Smooth muscle cell of the brain vasculature (primary cell): Measurements from ENCODE around the gene PHC3.
"Not testable (repeated sequence)": the region's sequence is repeated elsewhere in the genome, so short reads cannot be mapped to it uniquely, and the experiment has no call there.

Source experiments
- DNase-seq: peaks from one replicate; pipeline ENCODE4 v3.0.0-alpha.2; 2012; ENCODE audit warnings: low read depth, low spot score

PHC3 gene

GRCh38 chr3:170180908-170181885, at the start of gene PHC3:
PHC3 (minus strand) TSS chr3:170181733; CDS start chr3:170181715, 18 bp downstream.
- peak; percentile 80 for DNase-seq

DNA sequence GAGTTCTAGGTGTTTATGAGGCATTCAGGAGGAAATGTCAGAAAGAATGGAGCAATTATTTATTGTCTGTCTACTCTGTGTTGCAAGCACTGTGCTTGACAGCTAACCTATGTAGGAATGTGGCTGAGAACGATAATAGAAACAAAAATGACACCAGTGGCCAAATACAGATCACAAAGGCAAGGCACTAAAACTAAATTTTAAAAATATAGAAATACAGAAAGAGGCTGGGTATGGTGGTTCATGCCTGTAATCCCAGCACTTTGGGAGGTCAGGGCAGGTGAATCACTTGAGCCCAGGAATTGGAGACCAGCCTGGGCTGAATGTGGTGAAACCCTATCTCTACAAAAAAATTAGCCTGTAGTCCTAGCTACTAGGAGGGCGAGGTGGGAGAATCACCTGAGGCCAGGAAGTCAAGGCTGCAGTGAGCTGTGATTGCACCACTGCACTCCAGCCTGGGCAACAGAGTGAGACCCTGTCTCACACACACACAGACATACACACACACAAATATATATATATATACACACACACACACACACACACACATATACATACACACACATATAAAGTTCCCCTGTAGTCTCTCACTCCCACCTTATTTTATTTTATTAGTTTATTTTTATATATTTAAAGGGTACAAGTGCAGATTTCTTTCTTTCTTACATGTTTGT, 46.7 kb upstream of the PHC3 start:
- no peak for DNase-seq

DNA sequence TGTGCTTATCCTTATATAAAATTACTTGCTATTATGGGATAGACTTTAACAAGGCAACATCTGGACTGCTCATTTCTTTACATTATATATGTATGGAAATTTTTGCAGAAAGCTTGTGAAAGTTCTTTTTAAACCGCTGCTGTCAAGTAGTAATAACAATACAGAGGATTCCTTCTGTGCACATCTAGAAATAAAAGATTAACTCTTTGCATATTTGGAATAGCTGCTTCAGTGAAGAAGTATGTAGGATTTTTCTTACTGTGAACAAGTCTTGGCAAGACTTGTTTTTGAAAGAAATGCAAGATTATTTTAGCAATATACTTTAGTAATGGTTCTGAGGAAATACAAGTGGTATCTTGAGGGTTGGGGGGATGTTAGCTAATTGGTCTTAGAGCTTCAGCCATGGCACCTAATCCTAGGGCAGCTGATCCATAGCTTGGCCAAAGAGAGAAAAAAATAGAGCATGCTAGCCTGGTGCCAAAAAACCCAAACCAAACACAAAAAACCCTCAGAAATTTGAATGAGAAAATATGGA, 45.0 kb upstream of the PHC3 start:
- no peak for DNase-seq

- DNase-seq: no peak
Measured at GRCh38 chr3:170225166-170225565, 43.6 kb upstream of the PHC3 start.

DNA sequence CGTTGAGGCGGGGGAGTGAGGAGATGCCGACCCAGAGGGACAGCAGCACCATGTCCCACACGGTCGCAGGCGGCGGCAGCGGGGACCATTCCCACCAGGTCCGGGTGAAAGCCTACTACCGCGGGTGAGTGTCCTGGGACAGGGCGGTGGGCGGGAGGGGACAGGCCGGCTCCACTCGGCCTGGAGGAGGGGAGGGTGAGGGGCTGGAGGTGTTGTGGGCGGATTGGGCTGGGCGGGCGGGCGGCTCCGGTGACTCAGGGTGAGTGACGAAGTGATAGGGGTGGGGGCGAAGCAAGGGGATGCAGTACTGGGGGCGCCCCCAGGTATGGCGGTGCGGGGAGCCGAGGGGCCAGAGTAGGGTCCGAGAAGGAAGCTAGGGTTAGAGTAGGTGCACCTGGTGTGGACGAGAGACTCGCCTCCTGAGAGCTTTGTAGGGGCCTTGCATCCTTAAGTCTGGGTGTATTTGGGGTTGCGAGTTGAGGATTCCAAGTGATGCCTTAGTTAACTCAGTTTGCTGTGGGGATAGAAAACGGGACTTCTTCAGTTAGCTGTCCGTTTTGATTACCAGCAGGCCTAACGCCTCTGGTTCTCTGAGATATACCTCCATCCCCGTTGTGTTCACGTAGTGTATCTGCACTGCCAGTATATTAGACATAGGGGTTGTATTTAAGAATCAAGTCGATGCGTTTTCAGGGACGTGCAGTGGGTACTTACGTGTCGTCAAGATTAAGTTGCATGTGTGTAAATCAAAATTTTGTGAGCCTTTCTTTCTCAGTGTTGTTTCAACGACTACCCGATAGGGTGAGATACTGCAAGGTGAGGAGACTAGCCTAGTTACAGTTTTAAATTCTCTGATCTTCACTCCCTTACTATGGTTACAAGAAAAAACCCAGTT, 41.4 kb upstream of the PHC3 start:
- DNase-seq: no peak

GRCh38 chr3:170221924-170222646, 40.6 kb upstream of the PHC3 start, which contains the start of gene PRKCI:
PRKCI (plus strand) TSS chr3:170222424; CDS start chr3:170222670, 246 bp downstream.
- peak; percentile 94 for DNase-seq

GRCh38 chr3:170220871-170221270, 39.3 kb upstream of the PHC3 start:
- DNase-seq: no peak

DNA sequence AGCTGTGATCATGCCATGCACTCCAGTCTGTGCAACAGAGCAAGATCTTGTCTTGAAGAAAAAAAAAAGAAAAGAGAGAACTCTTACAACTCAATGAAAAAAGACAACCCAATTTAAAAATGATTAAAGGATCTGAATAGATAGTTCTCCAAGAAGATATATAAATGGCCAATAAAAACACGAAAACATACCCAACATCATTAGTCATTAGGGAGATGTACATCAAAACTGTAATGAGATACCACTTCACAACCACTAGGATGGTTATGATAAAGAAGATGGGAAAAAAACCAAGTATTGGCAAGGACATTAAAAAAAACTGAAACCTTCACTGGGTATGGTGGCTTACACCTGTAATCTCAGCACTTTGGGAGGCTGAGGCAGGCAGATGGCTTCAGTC, 38.3 kb upstream of the PHC3 start:
- DNase-seq: no peak

GRCh38 chr3:170211668-170212067, 30.1 kb upstream of the PHC3 start:
- DNase-seq: no peak

DNA sequence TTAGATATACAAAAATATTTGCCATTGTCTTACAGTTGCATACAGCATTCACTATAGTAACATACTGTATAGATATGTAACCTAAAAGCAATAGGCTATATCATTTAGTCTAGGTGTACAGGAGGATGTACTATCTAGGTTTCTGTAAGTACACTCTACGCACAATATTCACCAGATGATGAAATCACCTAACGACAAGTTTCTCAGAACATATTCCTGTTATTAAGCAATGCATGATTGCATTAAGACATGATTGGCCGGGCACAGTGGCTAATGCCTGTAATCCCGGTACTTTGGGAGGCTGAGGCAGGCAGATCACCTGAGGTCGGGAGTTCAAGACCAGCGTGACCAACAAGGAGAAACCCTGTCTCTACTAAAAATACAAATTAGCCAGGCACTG, 26.2 kb upstream of the PHC3 start:
- DNase-seq: no peak

- DNase-seq: not testable (repeated sequence)
Measured at GRCh38 chr3:170206164-170206762, 24.7 kb upstream of the PHC3 start.

GRCh38 chr3:170205302-170205701, 23.8 kb upstream of the PHC3 start:
- no peak for DNase-seq

- DNase-seq: no peak
Measured at GRCh38 chr3:170204509-170204908, 23.0 kb upstream of the PHC3 start.

DNA sequence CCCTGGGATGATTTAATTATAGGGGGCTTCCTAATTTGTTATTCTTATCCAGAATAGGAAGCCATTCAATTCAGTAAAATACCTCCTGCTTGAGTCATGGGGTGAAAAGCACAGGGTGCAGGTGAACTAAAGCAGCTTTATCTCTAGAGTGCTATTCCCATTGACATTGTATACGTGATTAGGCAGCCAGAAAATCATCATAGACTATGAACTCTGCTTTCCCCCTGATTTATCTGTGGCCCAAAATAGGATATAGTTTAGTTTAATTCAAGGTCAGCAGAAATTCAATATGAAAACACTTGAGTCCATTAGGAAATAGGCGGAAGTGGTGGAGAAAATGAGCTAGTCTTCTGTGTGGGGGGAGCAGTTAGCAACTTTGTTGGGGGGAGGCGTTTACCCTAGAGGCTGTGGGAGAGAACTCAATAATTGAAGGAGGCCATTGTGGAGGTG, 22.5 kb upstream of the PHC3 start:
- no peak for DNase-seq

GRCh38 chr3:170203457-170203856, 21.9 kb upstream of the PHC3 start:
- no peak for DNase-seq

DNA sequence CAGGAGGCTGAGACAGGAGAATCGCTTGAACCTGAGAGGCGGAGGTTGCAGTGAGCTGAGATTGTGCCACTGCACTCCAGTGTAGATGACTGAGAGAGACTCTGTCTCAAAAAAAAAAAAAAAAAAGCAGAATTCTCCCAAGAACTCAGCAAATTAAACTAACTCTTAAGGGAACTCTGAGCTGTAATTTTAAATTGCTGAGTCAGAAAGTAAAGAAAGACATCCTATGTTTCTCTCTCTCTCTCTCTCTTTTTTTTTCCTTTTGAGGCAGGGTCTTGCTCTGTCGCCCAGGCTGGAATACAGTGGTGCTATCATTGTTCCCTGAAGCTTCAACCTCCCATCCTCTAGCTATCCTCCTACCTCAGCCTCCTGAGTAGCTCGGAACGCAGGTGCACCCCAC, 20.0 kb upstream of the PHC3 start:
- no peak for DNase-seq

GRCh38 chr3:170200987-170201386, 19.5 kb upstream of the PHC3 start:
- DNase-seq: no peak

- no peak for DNase-seq
Measured at GRCh38 chr3:170196833-170197232, 15.3 kb upstream of the PHC3 start.

GRCh38 chr3:170195759-170196158, 14.2 kb upstream of the PHC3 start:
- not testable (repeated sequence) for DNase-seq
